Esophagus squamous epithelium (tissue), 5 donors: ENCODE results near the gene CCDC93. TPM values are rescaled to one million over a fixed set of nuclear protein-coding genes. Genes with fewer than 3 reads are reported as not detected.

Experiments used
- DNase-seq: peaks from one replicate; lab custom pipeline; 2025; lab: John Stamatoyannopoulos, UW
- H3K27ac ChIP-seq, 4 donors: fragments of 200-600 bp; sonication (generic); one replicate each; pipeline ENCODE4 v1.5.1; 2016 to 2019; ENCODE audit warnings: mild to moderate bottlenecking in 1 of 4
- H3K27me3 ChIP-seq, 4 donors: fragments of 200-600 bp; sonication (generic); 1 replicate in 3 of 4; 2 replicates in 1 of 4; pipeline versions ENCODE4 v1.5.1 to v1.6.0; 2017 to 2021; ENCODE audit warnings: antibody characterized with exemption in 1 of 4
- H3K36me3 ChIP-seq, 3 donors: fragments of 200-600 bp; sonication (generic); one replicate each; pipeline ENCODE4 v1.5.1; 2016 to 2019
- H3K4me1 ChIP-seq, 3 donors: fragments of 200-600 bp; sonication (generic); one replicate each; pipeline ENCODE4 v1.5.1; 2017 to 2019
- H3K4me3 ChIP-seq, 4 donors: fragments of 200-600 bp; sonication (generic); 1 replicate in 3 of 4; 2 replicates in 1 of 4; pipeline ENCODE4 v1.5.1; 2016 to 2019; ENCODE audit warnings: mild to moderate bottlenecking in 2 of 4, moderate library complexity in 1 of 4
- H3K9me3 ChIP-seq, 3 donors: fragments of 200-600 bp; sonication (generic); one replicate each; pipeline ENCODE4 v1.5.1; 2016 to 2019
- CTCF ChIP-seq, 6 experiments: fragments of 450-650 bp in 4 of 6; fragments of 200-600 bp in 2 of 6; sonication (generic) in 2 of 6; IDR thresholded peaks; one replicate each; pipeline ENCODE4 v1.5.1; 2016 to 2019; ENCODE audit warnings: antibody characterized with exemption in 6 of 6, mild to moderate bottlenecking in 4 of 6, moderate library complexity in 4 of 6
- POLR2A ChIP-seq, 4 donors: fragments of 450-650 bp; IDR thresholded peaks; one replicate each; pipeline ENCODE4 v1.6.1; 2017; ENCODE audit warnings: antibody characterized with exemption in 4 of 4, mild to moderate bottlenecking in 4 of 4, moderate library complexity in 3 of 4
- WGBS, 2 donors: methylation state at CpG; one replicate each; pipeline ENCODE4 v1.1.5; 2018; 5-methylcytosine and 5-hydroxymethylcytosine counted together
- intact Hi-C: fragments of 100-400 bp; cut with DNase I; formaldehyde crosslinking; loops from one replicate; pipeline ENCODE4 v1.15.0; 2022
- total RNA-seq, 4 donors: library from RNA; depleted of rRNA; stranded (reverse); fragments of >200 nt; gene quantifications; one replicate each; pipeline ENCODE4 v1.1.0, GENCODE V29; 2016
- donor health status: DM: yes; HTN: yes; CAD: no.

The CCDC93 gene
- total RNA-seq, 4 donors from 2014 or later: 10.6 to 20.4 (median 17.2) TPM

GRCh38 chr2:117956036-117956796 is 57.7 kb downstream of the CCDC93 start:
- H3K4me3 ChIP-seq: no peak overlapping the region
- peaks cover 5 to 99% (median 18%) of the 10 kb centered on the region in 3 donors for H3K36me3 ChIP-seq
- H3K9me3 ChIP-seq: no peaks in the 10 kb centered on the region
- no peaks in the 10 kb centered on the region for H3K4me1 ChIP-seq
- TF ChIP-seq POLR2A (IDR thresholded peaks at IDR 0.05) (no peak), CTCF (IDR thresholded peaks at IDR 0.05) (no peak)
- H3K27ac ChIP-seq: no peak overlapping the region
- DNase-seq: no peak
- intact Hi-C loops: no loop called here
- H3K27me3 ChIP-seq: no peaks in the 10 kb centered on the region
- 64 to 100% methylated on average over 1 of the region's 1 CpG for WGBS, 2 donors

- Histone ChIP-seq H3K4me1 (no peaks in the 10 kb centered on the region), H3K27ac (no peak overlapping the region), H3K36me3 (peaks cover 5 to 100% (median 31%) of the 10 kb centered on the region in 3 donors), H3K27me3 (no peaks in the 10 kb centered on the region), H3K4me3 (no peak overlapping the region), H3K9me3 (no peaks in the 10 kb centered on the region)
- DNase-seq: no peak
- intact Hi-C loops: no loop called here
- TF ChIP-seq CTCF (IDR thresholded peaks at IDR 0.05) (no peak), POLR2A (IDR thresholded peaks at IDR 0.05) (no peak)
Observed at GRCh38 chr2:117953231-117953630, 60.6 kb downstream of the CCDC93 start.

- TF ChIP-seq POLR2A (IDR thresholded peaks at IDR 0.05): no peak
- no peak for TF ChIP-seq CTCF (IDR thresholded peaks at IDR 0.05)
- Histone ChIP-seq H3K36me3 (peaks cover 5 to 100% (median 32%) of the 10 kb centered on the region in 3 donors), H3K4me1 (no peaks in the 10 kb centered on the region), H3K27ac (no peak overlapping the region), H3K9me3 (no peaks in the 10 kb centered on the region), H3K27me3 (no peaks in the 10 kb centered on the region), H3K4me3 (no peak overlapping the region)
- DNase-seq: no peak
- intact Hi-C loops: no loop called here
Observed at GRCh38 chr2:117952701-117953100, 61.2 kb downstream of the CCDC93 start.

GRCh38 chr2:117952228-117952627 is 61.6 kb downstream of the CCDC93 start:
- TF ChIP-seq POLR2A (IDR thresholded peaks at IDR 0.05): no peak
- no peak for TF ChIP-seq CTCF (IDR thresholded peaks at IDR 0.05)
- H3K36me3 ChIP-seq: peaks cover 5 to 100% (median 32%) of the 10 kb centered on the region in 3 donors

GRCh38 chr2:117949806-117950205 is 64.1 kb downstream of the CCDC93 start:
- Histone ChIP-seq H3K27ac (no peak overlapping the region), H3K36me3 (peaks cover 27 to 100% (median 38%) of the 10 kb centered on the region in 3 donors), H3K9me3 (no peaks in the 10 kb centered on the region), H3K4me1 (no peaks in the 10 kb centered on the region), H3K27me3 (no peaks in the 10 kb centered on the region), H3K4me3 (no peak overlapping the region)
- DNase-seq: no peak
- WGBS, 2 donors: 71 to 88% methylated on average over 5 of the region's 5 CpGs
- no peak for TF ChIP-seq CTCF (IDR thresholded peaks at IDR 0.05)
- no peak for TF ChIP-seq POLR2A (IDR thresholded peaks at IDR 0.05)
- intact Hi-C loops: no loop called here

More at GRCh38 chr2:117952228-117952627, 61.6 kb downstream of the CCDC93 start:
- no peaks in the 10 kb centered on the region for H3K4me1 ChIP-seq
- H3K27me3 ChIP-seq: no peaks in the 10 kb centered on the region
- no peaks in the 10 kb centered on the region for H3K9me3 ChIP-seq
- no peak overlapping the region for H3K4me3 ChIP-seq
- WGBS, 2 donors: 74 to 82% methylated on average over 4 of the region's 4 CpGs
- H3K27ac ChIP-seq: no peak overlapping the region
- no peak for DNase-seq
- intact Hi-C loops: no loop called here
